NT2/D1 (cell line): ENCODE measurements around the gene ADM2.

Experiments
- SUZ12 ChIP-seq: IDR thresholded peaks from 2 replicates; pipeline ENCODE4 v1.6.1; 2011; ENCODE audit not compliant: insufficient read length, insufficient read depth; ENCODE audit errors: extremely low read depth
- YY1 ChIP-seq: IDR thresholded peaks from 2 replicates; pipeline ENCODE4 v1.6.1; 2011; ENCODE audit not compliant: insufficient read length, insufficient read depth

DNA sequence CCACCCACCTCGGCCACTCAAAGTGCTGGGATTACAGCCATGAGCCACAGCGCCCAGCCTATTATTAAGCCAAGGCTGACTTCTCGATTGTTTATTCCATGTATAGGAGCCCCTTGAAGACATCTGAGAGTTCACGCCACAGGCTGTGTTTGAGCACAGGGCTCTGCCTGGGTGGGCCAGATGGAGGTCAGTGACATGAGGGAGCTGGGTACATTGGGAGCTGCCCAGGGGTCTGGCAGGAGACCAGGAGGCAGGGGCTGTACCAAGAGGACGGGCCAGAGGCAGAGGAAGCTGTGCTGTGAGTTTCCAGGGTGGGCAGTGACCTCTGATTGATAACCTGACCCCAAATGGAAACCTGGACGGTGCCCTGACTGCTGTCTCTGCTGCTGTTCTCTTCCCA lies 20.8 kb downstream of the ADM2 start:
- TF ChIP-seq YY1 (no peak), SUZ12 (no peak)
